ENCODE results near the gene TNS2.
A peak's percentile ranks its signal among the peaks of the same experiment; 100 is the strongest.

TNS2 gene

DNA sequence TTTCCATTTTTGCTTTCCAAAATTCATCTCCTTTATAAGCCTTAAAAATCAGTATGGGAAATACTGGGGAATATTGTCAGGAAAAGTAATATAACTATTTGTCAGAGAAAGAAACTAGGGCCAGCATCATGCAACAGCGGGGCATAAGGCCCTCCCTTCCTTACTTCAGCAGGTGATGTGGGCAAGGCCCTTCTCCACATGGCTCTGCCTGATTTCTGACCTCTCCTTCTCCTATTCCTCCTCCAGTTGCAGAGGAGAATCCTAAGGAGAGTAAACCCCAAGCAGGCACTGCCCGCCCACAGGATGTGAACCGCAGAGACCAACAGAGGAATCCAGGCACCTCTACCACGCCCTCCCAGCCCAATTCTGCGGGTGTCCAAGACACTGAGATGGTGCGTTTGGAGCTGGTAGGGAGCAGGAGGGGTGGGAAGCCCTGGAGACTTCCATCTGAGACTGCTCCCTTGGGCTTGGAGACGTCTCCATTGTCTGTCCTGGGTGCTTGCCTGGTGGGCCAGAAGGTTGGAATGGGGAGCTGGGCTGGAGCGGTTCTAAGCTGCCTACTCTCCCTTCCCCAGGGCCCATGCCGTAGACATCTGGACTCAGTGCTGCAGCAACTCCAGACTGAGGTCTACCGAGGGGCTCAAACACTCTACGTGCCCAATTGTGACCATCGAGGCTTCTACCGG, 50.7 kb downstream of the TNS2 start:
- H3K4me1 ChIP-seq (ENCODE audit: control insufficient read depth, insufficient read depth, low read length): peaks cover 3% of the 10 kb centered on the region; the same call in 1 of the 2 replicates
- no peak overlapping the region for H3K27ac ChIP-seq (ENCODE audit: extremely low read depth, low read depth, low read length)
- ChIA-PET CTCF (interaction anchor here (0.6 to 7.8 kb wide), 10 partner anchors 10 to 76 kb away, joined by 3 to 264 read pairs (median 6); partner anchors contain the start of gene SPRYD3), POLR2A (interaction anchor here (1.4 kb wide), 1 partner anchor 77 kb away, joined by 3 read pairs; no protein-coding TSS in a partner anchor)
- H3K36me3 ChIP-seq (ENCODE audit: control insufficient read depth in 2 of 2, insufficient read depth in 1 of 2, low read length in 2 of 2): no peaks in the 10 kb centered on the region
- TF ChIP-seq ZNF169 (tag by site-specific recombination; IDR thresholded peaks at IDR 0.05) (no peak), ZNF600 (tag by site-specific recombination; IDR thresholded peaks at IDR 0.05) (0 out of 2 replicates have a peak, but pooled peaks have one; percentile 27)
- no peak overlapping the region for H3K4me3 ChIP-seq (ENCODE audit: low read depth, low read length)
- no peaks in the 10 kb centered on the region for H3K9me3 ChIP-seq (ENCODE audit: control insufficient read depth, insufficient read depth, low read depth, low read length)

DNA sequence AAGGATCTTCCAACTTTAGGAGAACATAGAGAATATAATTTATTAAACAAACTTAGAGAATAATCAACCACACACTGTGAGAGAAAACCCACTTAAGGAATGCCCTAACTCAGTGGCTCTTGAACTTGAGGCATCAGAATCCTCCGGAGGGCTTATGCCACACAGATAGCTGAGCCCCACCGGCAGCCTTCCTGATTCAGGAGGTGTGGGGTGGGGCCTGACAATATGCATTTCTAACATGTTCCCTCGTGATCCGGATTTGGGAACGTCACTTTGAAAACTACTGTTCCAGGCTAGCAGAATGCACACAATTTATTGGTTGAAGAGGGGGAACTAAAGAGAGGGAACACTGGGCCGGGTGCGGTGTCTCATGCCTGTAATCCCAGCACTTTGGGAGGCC, 51.4 kb downstream of the TNS2 start:
- Histone ChIP-seq H3K9me3 (ENCODE audit: control insufficient read depth, insufficient read depth, low read depth, low read length) (no peaks in the 10 kb centered on the region), H3K36me3 (ENCODE audit: control insufficient read depth in 2 of 2, insufficient read depth in 1 of 2, low read length in 2 of 2) (no peaks in the 10 kb centered on the region), H3K4me1 (ENCODE audit: control insufficient read depth, insufficient read depth, low read length) (peaks cover 3% of the 10 kb centered on the region; the same call in 1 of the 2 replicates), H3K27ac (ENCODE audit: extremely low read depth, low read depth, low read length) (no peak overlapping the region), H3K4me3 (ENCODE audit: low read depth, low read length) (no peak overlapping the region)
- ChIA-PET CTCF (interaction anchor here (0.5 to 7.8 kb wide), 7 partner anchors 11 to 62 kb away, joined by 3 to 264 read pairs (median 3); no protein-coding TSS in a partner anchor), POLR2A (no interaction called here)
- TF ChIP-seq, protein P1, sequence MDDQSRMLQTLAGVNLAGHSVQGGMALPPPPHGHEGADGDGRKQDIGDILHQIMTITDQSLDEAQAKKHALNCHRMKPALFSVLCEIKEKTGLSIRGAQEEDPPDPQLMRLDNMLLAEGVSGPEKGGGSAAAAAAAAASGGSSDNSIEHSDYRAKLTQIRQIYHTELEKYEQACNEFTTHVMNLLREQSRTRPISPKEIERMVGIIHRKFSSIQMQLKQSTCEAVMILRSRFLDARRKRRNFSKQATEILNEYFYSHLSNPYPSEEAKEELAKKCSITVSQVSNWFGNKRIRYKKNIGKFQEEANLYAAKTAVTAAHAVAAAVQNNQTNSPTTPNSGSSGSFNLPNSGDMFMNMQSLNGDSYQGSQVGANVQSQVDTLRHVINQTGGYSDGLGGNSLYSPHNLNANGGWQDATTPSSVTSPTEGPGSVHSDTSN (CRISPR knock-in tag; IDR thresholded peaks at IDR 0.05): no peak
- TF ChIP-seq, protein P2, sequence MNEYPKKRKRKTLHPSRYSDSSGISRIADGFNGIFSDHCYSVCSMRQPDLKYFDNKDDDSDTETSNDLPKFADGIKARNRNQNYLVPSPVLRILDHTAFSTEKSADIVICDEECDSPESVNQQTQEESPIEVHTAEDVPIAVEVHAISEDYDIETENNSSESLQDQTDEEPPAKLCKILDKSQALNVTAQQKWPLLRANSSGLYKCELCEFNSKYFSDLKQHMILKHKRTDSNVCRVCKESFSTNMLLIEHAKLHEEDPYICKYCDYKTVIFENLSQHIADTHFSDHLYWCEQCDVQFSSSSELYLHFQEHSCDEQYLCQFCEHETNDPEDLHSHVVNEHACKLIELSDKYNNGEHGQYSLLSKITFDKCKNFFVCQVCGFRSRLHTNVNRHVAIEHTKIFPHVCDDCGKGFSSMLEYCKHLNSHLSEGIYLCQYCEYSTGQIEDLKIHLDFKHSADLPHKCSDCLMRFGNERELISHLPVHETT (tag by site-specific recombination; IDR thresholded peaks at IDR 0.05): no peak
- TF ChIP-seq ZNF629 (tag by site-specific recombination; IDR thresholded peaks at IDR 0.05): no peak
- no peak for TF ChIP-seq ZNF350 (tag by site-specific recombination; IDR thresholded peaks at IDR 0.05)
- TF ChIP-seq ZBTB8A (tag by site-specific recombination; IDR thresholded peaks at IDR 0.05): no peak
- no peak for TF ChIP-seq HOXC10 (CRISPR knock-in tag; IDR thresholded peaks at IDR 0.05)
- no peak for TF ChIP-seq MZF1 (tag by site-specific recombination; IDR thresholded peaks at IDR 0.05; ENCODE audit: borderline replicate concordance)
- no peak for TF ChIP-seq ZNF621 (tag by site-specific recombination; IDR thresholded peaks at IDR 0.05)
- TF ChIP-seq ZNF223 (tag by site-specific recombination; IDR thresholded peaks at IDR 0.05): no peak
- no peak for TF ChIP-seq ZNF10 (tag by site-specific recombination; IDR thresholded peaks at IDR 0.05)
- no peak for TF ChIP-seq KLF1 (tag by site-specific recombination; IDR thresholded peaks at IDR 0.05)
- no peak for TF ChIP-seq ZNF48 (tag by site-specific recombination; IDR thresholded peaks at IDR 0.05)
- TF ChIP-seq OSR2 (tag by site-specific recombination; IDR thresholded peaks at IDR 0.05): no peak
- TF ChIP-seq ZXDB (tag by site-specific recombination; IDR thresholded peaks at IDR 0.05): no peak
- TF ChIP-seq ZNF610 (tag by site-specific recombination; IDR thresholded peaks at IDR 0.05; ENCODE audit: borderline replicate concordance): no peak
- TF ChIP-seq, protein P3, sequence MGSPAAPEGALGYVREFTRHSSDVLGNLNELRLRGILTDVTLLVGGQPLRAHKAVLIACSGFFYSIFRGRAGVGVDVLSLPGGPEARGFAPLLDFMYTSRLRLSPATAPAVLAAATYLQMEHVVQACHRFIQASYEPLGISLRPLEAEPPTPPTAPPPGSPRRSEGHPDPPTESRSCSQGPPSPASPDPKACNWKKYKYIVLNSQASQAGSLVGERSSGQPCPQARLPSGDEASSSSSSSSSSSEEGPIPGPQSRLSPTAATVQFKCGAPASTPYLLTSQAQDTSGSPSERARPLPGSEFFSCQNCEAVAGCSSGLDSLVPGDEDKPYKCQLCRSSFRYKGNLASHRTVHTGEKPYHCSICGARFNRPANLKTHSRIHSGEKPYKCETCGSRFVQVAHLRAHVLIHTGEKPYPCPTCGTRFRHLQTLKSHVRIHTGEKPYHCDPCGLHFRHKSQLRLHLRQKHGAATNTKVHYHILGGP (tag by site-specific recombination; IDR thresholded peaks at IDR 0.05): no peak
- no peak for TF ChIP-seq ZNF174 (tag by site-specific recombination; IDR thresholded peaks at IDR 0.05)
- no peak for TF ChIP-seq ZBTB20 (tag by site-specific recombination; IDR thresholded peaks at IDR 0.05)
- TF ChIP-seq ZNF473 (tag by site-specific recombination; IDR thresholded peaks at IDR 0.05): no peak
